ENCODE results near the gene DBT.

Gene DBT

DNA sequence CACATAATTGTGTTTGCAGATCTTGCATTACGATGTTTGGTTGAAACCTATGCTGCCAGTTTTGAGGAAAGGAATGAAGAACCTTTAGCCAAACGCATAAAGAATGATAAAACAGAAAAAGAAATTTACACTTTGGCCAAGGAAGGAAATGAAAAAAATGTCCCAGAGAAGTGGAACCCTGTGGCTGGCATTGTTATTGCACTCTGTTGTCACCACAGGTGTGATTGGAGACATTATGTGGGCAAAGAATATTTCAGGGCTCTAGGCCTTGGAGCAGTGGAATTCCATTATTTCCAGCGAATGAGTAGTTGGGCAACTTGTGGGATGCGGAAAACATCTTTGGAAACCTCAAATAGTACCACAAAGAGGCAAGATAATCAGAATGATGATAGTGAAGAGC is 101.8 kb downstream of the DBT start:
- no peaks in the 10 kb centered on the region for H3K36me3 ChIP-seq (ENCODE audit: insufficient read depth, low read length)
- H3K4me1 ChIP-seq (ENCODE audit: insufficient read depth, low read length), result no peaks in the 10 kb centered on the region; the same call in 1 of the 2 replicates
- no peaks in the 10 kb centered on the region for H3K9me3 ChIP-seq (ENCODE audit: control insufficient read depth, insufficient read depth, low read length)
- H3K9ac ChIP-seq (ENCODE audit: low read depth, low read length), result no peak overlapping the region

DNA sequence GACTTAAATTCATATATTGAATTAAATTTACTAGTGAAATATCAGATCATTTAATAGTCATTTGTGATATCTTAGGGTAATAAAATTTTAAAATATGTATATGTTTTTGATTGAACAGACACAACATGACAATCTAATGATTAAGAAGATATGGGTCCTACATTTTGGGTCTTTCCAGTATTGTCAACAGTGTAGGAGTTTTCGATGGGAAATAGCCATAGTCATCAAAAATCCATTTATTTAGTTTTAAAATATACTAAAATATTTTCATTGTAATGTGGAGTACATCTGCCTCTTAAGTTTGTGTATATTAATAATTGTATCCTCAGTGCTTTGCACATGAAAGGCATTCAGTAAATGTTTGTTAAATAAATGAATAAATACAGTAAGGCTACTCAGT is 102.7 kb downstream of the DBT start:
- H3K9ac ChIP-seq (ENCODE audit: low read depth, low read length), result no peak overlapping the region
- H3K9me3 ChIP-seq (ENCODE audit: control insufficient read depth, insufficient read depth, low read length), result no peaks in the 10 kb centered on the region
- H3K4me1 ChIP-seq (ENCODE audit: insufficient read depth, low read length), result no peaks in the 10 kb centered on the region; the same call in 1 of the 2 replicates
- H3K36me3 ChIP-seq (ENCODE audit: insufficient read depth, low read length), result no peaks in the 10 kb centered on the region

DNA sequence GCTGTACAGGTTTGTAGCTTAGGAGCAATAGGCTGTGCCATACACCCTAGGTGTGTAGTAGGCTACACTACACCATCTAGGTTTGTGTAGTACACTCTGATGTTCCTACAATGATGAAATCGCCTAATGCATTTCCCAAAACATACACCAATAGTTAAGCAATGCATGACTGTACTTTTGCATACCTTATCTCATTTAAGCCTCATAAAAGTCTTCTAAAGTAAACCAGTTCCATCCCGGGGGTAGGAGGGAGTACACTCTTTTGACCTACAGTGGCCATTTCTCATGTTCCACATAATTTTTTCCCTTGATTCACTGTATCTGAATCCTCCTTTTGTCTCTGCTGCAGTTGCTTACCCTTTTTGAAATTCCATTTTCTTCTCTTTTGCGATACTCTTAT is 104.5 kb downstream of the DBT start:
- Histone ChIP-seq H3K9me3 (ENCODE audit: control insufficient read depth, insufficient read depth, low read length) (no peaks in the 10 kb centered on the region), H3K9ac (ENCODE audit: low read depth, low read length) (no peak overlapping the region), H3K4me1 (ENCODE audit: insufficient read depth, low read length) (no peaks in the 10 kb centered on the region; the same call in 1 of the 2 replicates), H3K36me3 (ENCODE audit: insufficient read depth, low read length) (peaks cover 4% of the 10 kb centered on the region)

DNA sequence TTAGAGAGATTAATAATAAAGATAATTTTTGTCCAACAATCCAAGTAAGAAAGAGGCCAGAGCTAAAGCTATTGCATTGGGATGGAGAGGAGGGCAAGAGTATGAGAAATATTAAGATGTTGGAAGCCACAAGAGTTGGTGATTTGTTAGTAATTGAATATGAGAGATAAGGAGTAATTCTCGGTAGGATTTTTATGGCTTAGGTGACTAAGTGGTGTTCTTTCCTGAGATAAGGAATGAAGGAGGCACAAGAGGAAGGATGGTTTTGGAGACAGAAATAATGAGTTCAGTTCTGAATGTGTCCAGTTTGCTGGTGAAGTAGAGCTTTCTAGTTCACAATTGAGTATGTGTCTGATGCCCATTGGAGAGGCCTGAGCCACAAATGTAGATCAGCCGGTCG is 107.3 kb downstream of the DBT start:
- Histone ChIP-seq H3K9ac (ENCODE audit: low read depth, low read length) (no peak overlapping the region), H3K36me3 (ENCODE audit: insufficient read depth, low read length) (peaks cover 6% of the 10 kb centered on the region), H3K9me3 (ENCODE audit: control insufficient read depth, insufficient read depth, low read length) (no peaks in the 10 kb centered on the region), H3K4me1 (ENCODE audit: insufficient read depth, low read length) (no peaks in the 10 kb centered on the region; the same call in 1 of the 2 replicates)

DNA sequence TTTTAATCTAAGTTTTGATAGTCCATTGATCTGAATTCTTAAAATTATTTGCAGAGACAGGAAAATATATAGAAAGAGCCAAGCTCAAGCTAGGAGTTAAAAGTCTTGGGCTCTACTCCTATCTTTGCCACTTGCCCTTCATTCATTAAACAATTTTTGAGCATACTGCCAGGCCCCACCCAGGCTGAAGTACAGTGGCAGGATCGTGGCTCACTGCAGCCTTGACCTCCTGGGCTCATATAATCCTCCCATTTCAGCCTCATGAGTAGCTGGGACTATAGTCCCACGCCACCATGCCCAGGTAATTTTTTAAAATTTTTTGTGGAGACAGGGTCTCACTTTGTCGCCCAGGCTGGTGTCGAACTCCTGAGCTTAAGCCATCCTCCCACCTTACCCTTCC is 108.4 kb downstream of the DBT start:
- peaks cover 6% of the 10 kb centered on the region for H3K36me3 ChIP-seq (ENCODE audit: insufficient read depth, low read length)
- H3K9ac ChIP-seq (ENCODE audit: low read depth, low read length), result no peak overlapping the region
- no peaks in the 10 kb centered on the region for H3K9me3 ChIP-seq (ENCODE audit: control insufficient read depth, insufficient read depth, low read length)
- no peaks in the 10 kb centered on the region for H3K4me1 ChIP-seq (ENCODE audit: insufficient read depth, low read length)

DNA sequence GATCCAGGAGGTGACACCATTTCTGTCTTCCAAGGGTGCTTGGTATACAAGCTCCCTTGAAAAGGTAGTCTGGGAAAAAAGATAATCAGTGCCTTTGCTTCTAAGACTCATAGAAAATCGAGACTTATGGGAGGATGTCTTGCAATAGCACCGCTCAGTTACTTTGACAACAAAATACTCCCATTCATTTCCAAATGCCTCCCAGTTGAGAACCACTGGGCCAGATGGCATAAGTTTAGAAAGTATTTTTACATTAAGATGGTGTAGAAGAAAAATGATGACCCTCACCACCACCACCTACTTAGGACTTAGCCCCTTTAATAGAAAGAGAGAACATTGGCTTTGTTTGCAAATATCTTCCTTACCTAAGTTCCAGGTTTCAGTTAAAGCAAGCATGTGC is 112.0 kb downstream of the DBT start:
- Histone ChIP-seq H3K36me3 (ENCODE audit: insufficient read depth, low read length) (peaks cover 6% of the 10 kb centered on the region), H3K4me1 (ENCODE audit: insufficient read depth, low read length) (no peaks in the 10 kb centered on the region), H3K9ac (ENCODE audit: low read depth, low read length) (no peak overlapping the region), H3K9me3 (ENCODE audit: control insufficient read depth, insufficient read depth, low read length) (no peaks in the 10 kb centered on the region)

Measured in ES-I3 (cell line).